HG02588 (cell line): Measurements from ENCODE around the gene CCDC85A.

Experiments used
- ATAC-seq: cut with Tn5 transposase; IDR thresholded peaks from one replicate; pipeline ENCODE4 v1.9.1; 2021; ENCODE audit warnings: mild to moderate bottlenecking, moderate library complexity; ENCODE audit not compliant: unreplicated experiment

CCDC85A gene

GRCh38 chr2:56292951-56293350 lies 109.2 kb downstream of the CCDC85A start:
- ATAC-seq: no peak

- no peak for ATAC-seq
Observed at GRCh38 chr2:56295666-56296065, 111.9 kb downstream of the CCDC85A start.

- no peak for ATAC-seq
Observed at GRCh38 chr2:56297671-56298070, 113.9 kb downstream of the CCDC85A start.

GRCh38 chr2:56299171-56299691 lies 115.4 kb downstream of the CCDC85A start:
- ATAC-seq: no peak

- no peak for ATAC-seq
Observed at GRCh38 chr2:56309626-56310170, 125.9 kb downstream of the CCDC85A start.

GRCh38 chr2:56313500-56313921 lies 129.7 kb downstream of the CCDC85A start:
- no peak for ATAC-seq

- ATAC-seq: no peak
Observed at GRCh38 chr2:56314371-56314770, 130.6 kb downstream of the CCDC85A start.

GRCh38 chr2:56314796-56315195 lies 131.0 kb downstream of the CCDC85A start:
- ATAC-seq: no peak

- no peak for ATAC-seq
Observed at GRCh38 chr2:56315376-56315775, 131.6 kb downstream of the CCDC85A start.

GRCh38 chr2:56316011-56316410 lies 132.2 kb downstream of the CCDC85A start:
- ATAC-seq: no peak

GRCh38 chr2:56318147-56318546 lies 134.4 kb downstream of the CCDC85A start:
- no peak for ATAC-seq

- ATAC-seq: no peak
Observed at GRCh38 chr2:56325661-56326345, 142.0 kb downstream of the CCDC85A start.

GRCh38 chr2:56326346-56326741 lies 142.6 kb downstream of the CCDC85A start:
- ATAC-seq: no peak

- no peak for ATAC-seq
Observed at GRCh38 chr2:56331810-56332209, 148.0 kb downstream of the CCDC85A start.

GRCh38 chr2:56333812-56334485 lies 150.2 kb downstream of the CCDC85A start:
- no peak for ATAC-seq

- no peak for ATAC-seq
Observed at GRCh38 chr2:56334622-56335021, 150.8 kb downstream of the CCDC85A start.

- ATAC-seq: no peak
Observed at GRCh38 chr2:56335101-56335500, 151.3 kb downstream of the CCDC85A start.

- no peak for ATAC-seq
Observed at GRCh38 chr2:56337342-56337741, 153.6 kb downstream of the CCDC85A start.

GRCh38 chr2:56338232-56338631 lies 154.4 kb downstream of the CCDC85A start:
- no peak for ATAC-seq

- no peak for ATAC-seq
Observed at GRCh38 chr2:56344771-56345170, 161.0 kb downstream of the CCDC85A start.

GRCh38 chr2:56347881-56348280 lies 164.1 kb downstream of the CCDC85A start:
- ATAC-seq: no peak
